ENCODE results near the gene FAM228B. TPM values are rescaled to one million over a fixed set of nuclear protein-coding genes. Genes with fewer than 3 reads are reported as not detected.

FAM228B gene
- total RNA-seq, 1 donor from 2014 or later = 31.2 TPM

- Mint-ChIP-seq H3K27me3 (ENCODE audit: insufficient read depth, low read depth) (no peaks in the 10 kb centered on the region), H3K27ac (no peak overlapping the region), H3K4me1 (no peaks in the 10 kb centered on the region), H3K4me3 (no peak overlapping the region), H3K9me3 (peaks cover 19% of the 10 kb centered on the region), H3K36me3 (peaks cover 2% of the 10 kb centered on the region)
- no peak overlapping the region for H3K9ac ChIP-seq
- TF ChIP-seq EZH2 (IDR thresholded peaks at IDR 0.05) = no peak
- no peak for TF ChIP-seq CTCF (IDR thresholded peaks at IDR 0.05)
- no peak overlapping the region for H3K4me3 ChIP-seq
- no peak overlapping the region for H3K4me2 ChIP-seq
- no peaks in the 10 kb centered on the region for H3K4me1 ChIP-seq
- no peak for DNase-seq (ENCODE audit: low spot score)
- H3K9me3 ChIP-seq (ENCODE audit: low read depth) = no peaks in the 10 kb centered on the region
- no peaks in the 10 kb centered on the region for H3F3A ChIP-seq (ENCODE audit: low read depth)
- H2AFZ ChIP-seq (replicated peaks) = no peak overlapping the region
- H3K36me3 ChIP-seq = no peaks in the 10 kb centered on the region
- H3K27me3 ChIP-seq = no peaks in the 10 kb centered on the region
- H3K79me2 ChIP-seq (ENCODE audit: low read depth) = no peaks in the 10 kb centered on the region
- no peak overlapping the region for H3K27ac ChIP-seq
- no peaks in the 10 kb centered on the region for H4K20me1 ChIP-seq (ENCODE audit: low read depth)
Measured at GRCh38 chr2:24101992-24102391, 21.3 kb upstream of the FAM228B start.

- no peaks in the 10 kb centered on the region for H3K4me1 Mint-ChIP-seq
- no peak overlapping the region for H3K4me3 Mint-ChIP-seq
- no peak overlapping the region for H3K4me2 ChIP-seq
Measured at GRCh38 chr2:24102677-24103076, 20.6 kb upstream of the FAM228B start.

GRCh38 chr2:24104110-24104650, 19.1 kb upstream of the FAM228B start:
- Mint-ChIP-seq H3K36me3 (peaks cover 2% of the 10 kb centered on the region), H3K27me3 (ENCODE audit: insufficient read depth, low read depth) (no peaks in the 10 kb centered on the region), H3K27ac (no peak overlapping the region), H3K4me1 (no peaks in the 10 kb centered on the region), H3K9me3 (peaks cover 38% of the 10 kb centered on the region), H3K4me3 (no peak overlapping the region)
- H2AFZ ChIP-seq (replicated peaks) = no peak overlapping the region
- no peaks in the 10 kb centered on the region for H3K27me3 ChIP-seq
- no peak for TF ChIP-seq EZH2phosphoT487 (IDR thresholded peaks at IDR 0.05)
- no peak for TF ChIP-seq CTCF (IDR thresholded peaks at IDR 0.05)
- TF ChIP-seq EZH2 (IDR thresholded peaks at IDR 0.05) = no peak
- no peak overlapping the region for H3K4me3 ChIP-seq
- H3F3A ChIP-seq (ENCODE audit: low read depth) = no peaks in the 10 kb centered on the region
- no peak overlapping the region for H3K4me2 ChIP-seq
- H3K9ac ChIP-seq = no peak overlapping the region
- no peaks in the 10 kb centered on the region for H3K4me1 ChIP-seq
- no peaks in the 10 kb centered on the region for H4K20me1 ChIP-seq (ENCODE audit: low read depth)
- no peaks in the 10 kb centered on the region for H3K79me2 ChIP-seq (ENCODE audit: low read depth)
- H3K9me3 ChIP-seq (ENCODE audit: low read depth) = no peaks in the 10 kb centered on the region
- H3K36me3 ChIP-seq = no peaks in the 10 kb centered on the region
- no peak for DNase-seq (ENCODE audit: low spot score)
- no peak overlapping the region for H3K27ac ChIP-seq

More at GRCh38 chr2:24102677-24103076, 20.6 kb upstream of the FAM228B start:
- H3K79me2 ChIP-seq (ENCODE audit: low read depth) = no peaks in the 10 kb centered on the region
- TF ChIP-seq CTCF (IDR thresholded peaks at IDR 0.05) (no peak), EZH2 (IDR thresholded peaks at IDR 0.05) (no peak), EZH2phosphoT487 (IDR thresholded peaks at IDR 0.05) (no peak)
- no peaks in the 10 kb centered on the region for H3K27me3 ChIP-seq
- H3K9me3 Mint-ChIP-seq = peaks cover 26% of the 10 kb centered on the region
- H3K27me3 Mint-ChIP-seq (ENCODE audit: insufficient read depth, low read depth) = no peaks in the 10 kb centered on the region
- H3K27ac ChIP-seq = no peak overlapping the region
- H3K36me3 Mint-ChIP-seq = peaks cover 2% of the 10 kb centered on the region
- no peaks in the 10 kb centered on the region for H3K9me3 ChIP-seq (ENCODE audit: low read depth)
- H3K27ac Mint-ChIP-seq = no peak overlapping the region
- no peaks in the 10 kb centered on the region for H3K36me3 ChIP-seq
- DNase-seq (ENCODE audit: low spot score) = no peak
- no peak overlapping the region for H3K9ac ChIP-seq
- H4K20me1 ChIP-seq (ENCODE audit: low read depth) = no peaks in the 10 kb centered on the region
- H3F3A ChIP-seq (ENCODE audit: low read depth) = no peaks in the 10 kb centered on the region
- H3K4me1 ChIP-seq = no peaks in the 10 kb centered on the region
- H3K4me3 ChIP-seq = no peak overlapping the region
- no peak overlapping the region for H2AFZ ChIP-seq (replicated peaks)

All from neural progenitor cell (in vitro differentiated cells).